Astrocyte of the spinal cord (primary cell): ENCODE measurements around the gene NPAS2.

Source experiments
- DNase-seq: peaks from one replicate; pipeline ENCODE4 v3.0.0; 2011; ENCODE audit warnings: low read depth, low spot score
- H3K4me3 ChIP-seq: 2 replicates; pipeline ENCODE4 v1.5.1; 2011; ENCODE audit warnings: low read depth, mild to moderate bottlenecking, low read length, moderate library complexity
- in situ Hi-C: cut with HindIII; loops from 2 replicates; pipeline ENCODE4 v1.10.0; 2017; ENCODE audit warnings: low sequenced_read_pairs
- TF ChIP-seq, protein P1 (sequence below): IDR thresholded peaks from 2 replicates; pipeline ENCODE4 v1.5.1; 2012; ENCODE audit warnings: low read depth, mild to moderate bottlenecking, low read length, inconsistent platforms

NPAS2 gene

DNA sequence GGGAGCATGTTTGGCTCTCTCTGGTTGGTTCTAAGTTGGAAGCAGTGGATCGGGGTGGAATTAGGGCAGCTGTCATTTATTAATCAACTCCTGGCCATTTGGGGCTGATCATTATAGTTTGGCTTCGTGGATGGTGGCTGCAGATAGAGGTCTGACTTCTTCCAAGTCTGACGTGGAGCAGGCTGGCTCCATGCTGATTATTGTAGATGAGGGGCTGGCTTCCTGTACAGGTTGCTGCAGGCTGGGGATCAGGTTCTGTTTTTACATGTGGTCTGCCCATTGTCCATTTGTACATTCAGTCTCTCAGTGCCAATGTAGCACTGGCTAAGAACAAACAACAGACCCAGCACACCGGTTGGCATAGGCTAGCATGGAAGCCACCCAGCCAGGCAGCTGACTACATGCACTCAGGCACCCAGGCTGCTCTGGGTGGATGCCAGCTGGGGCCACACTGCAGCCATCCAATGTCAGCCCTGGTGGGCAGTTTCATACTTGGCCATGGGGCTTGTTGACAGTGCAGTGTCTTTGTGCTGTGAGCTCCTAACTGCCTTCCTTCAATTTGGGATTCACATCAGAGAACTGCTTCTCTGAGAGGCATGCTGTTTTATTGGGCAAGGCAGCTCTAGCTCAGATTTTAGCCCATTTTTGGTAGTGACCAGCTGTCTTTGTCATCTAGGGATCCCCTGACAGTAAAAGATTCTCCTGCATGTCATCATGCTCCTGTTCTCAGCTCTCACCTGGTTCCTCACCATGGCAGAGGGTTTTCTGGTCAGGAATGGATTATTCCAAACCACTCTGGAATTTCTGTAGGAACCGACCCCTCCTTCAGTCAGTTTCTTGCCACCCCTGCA is 25.4 kb downstream of the NPAS2 start:
- in situ Hi-C loops: no loop called here
- no peak for DNase-seq
- H3K4me3 ChIP-seq: no peak overlapping the region
- TF ChIP-seq, protein P1, sequence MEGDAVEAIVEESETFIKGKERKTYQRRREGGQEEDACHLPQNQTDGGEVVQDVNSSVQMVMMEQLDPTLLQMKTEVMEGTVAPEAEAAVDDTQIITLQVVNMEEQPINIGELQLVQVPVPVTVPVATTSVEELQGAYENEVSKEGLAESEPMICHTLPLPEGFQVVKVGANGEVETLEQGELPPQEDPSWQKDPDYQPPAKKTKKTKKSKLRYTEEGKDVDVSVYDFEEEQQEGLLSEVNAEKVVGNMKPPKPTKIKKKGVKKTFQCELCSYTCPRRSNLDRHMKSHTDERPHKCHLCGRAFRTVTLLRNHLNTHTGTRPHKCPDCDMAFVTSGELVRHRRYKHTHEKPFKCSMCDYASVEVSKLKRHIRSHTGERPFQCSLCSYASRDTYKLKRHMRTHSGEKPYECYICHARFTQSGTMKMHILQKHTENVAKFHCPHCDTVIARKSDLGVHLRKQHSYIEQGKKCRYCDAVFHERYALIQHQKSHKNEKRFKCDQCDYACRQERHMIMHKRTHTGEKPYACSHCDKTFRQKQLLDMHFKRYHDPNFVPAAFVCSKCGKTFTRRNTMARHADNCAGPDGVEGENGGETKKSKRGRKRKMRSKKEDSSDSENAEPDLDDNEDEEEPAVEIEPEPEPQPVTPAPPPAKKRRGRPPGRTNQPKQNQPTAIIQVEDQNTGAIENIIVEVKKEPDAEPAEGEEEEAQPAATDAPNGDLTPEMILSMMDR: no peak

DNA sequence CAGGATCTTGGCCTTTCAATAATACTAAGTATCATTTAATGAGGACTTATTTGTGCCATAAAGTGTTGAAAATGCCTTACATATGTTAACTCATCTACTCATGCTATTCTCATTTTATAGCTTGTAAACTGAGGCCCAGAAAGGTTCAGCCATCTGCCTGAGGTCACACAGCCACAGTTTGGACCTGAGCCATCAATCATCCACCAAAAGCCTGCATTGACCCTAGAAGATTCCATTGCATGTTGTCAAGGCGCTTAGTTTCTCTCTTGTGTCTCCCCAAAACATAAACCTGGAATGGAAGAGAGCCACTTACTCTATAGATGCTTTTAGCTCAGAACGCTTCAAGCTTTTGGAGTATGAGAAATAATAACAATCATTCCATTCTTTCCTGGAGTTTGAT is 26.8 kb downstream of the NPAS2 start:
- TF ChIP-seq, protein P1: no peak
- DNase-seq: no peak
- H3K4me3 ChIP-seq: no peak overlapping the region
- in situ Hi-C loops: no loop called here

DNA sequence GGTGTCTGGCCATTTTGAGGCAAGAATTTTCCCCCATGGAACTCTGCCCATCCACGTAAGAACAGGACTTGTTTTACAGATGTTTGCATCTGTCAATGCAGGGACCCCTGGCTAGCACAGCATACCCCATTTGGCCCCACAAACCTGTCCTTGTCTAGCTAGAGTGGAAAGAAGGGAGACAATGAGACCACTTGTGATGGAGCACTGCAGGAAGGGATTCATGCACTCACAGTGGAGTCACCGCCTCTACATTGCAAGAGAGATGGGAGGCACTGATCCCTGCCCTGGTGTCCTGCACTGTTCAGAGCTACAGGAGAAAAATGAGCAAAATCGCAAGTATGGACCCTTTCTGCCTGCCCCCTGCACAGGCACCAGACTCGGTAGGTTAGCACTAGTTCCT is 32.5 kb downstream of the NPAS2 start:
- TF ChIP-seq, protein P1: no peak
- H3K4me3 ChIP-seq: no peak overlapping the region
- in situ Hi-C loops: no loop called here
- no peak for DNase-seq

DNA sequence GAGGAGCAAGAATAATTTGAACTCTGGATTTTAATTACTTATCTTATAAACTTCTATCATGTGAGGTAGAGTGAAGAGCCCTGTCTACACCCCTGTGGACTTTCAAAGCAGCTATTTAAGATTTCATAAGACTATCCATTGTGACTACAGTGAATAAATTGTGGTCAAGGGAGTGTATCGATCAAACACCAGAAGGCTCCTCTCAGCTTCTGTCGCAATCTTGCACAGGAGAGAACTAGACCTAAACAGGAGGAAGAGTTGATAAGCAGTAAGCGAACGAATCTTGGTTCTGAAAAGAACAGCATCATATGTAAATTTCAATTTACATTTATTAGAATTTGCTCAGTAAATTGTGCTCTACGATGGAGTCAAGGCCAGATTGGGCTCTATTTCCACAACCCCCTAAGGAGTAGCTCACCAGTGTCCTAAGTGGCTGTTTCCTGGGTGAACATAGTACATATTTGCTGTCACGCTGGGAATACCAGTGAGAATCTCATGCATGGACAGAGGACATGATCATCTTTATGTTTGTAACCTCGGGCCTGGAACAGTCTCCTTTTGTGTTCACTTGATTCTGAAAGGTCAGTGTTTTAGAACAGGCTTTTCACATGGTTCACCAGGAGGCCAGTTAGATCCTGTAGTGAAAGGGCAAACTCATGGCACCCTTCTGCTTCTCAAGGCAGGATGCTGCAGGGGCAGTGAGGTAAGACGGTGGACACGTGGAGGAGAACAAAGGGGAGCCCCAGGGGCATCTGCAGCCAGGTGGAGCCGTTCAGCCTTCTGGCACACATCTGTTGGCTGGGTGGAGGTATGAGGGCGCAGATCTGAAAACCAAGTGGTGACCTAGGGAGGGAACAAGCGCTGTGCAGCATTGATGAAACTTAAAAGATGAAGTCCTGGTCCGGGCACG is 33.3 kb downstream of the NPAS2 start:
- TF ChIP-seq, protein P1: no peak
- no peak for DNase-seq
- no peak overlapping the region for H3K4me3 ChIP-seq
- in situ Hi-C loops: no loop called here

DNA sequence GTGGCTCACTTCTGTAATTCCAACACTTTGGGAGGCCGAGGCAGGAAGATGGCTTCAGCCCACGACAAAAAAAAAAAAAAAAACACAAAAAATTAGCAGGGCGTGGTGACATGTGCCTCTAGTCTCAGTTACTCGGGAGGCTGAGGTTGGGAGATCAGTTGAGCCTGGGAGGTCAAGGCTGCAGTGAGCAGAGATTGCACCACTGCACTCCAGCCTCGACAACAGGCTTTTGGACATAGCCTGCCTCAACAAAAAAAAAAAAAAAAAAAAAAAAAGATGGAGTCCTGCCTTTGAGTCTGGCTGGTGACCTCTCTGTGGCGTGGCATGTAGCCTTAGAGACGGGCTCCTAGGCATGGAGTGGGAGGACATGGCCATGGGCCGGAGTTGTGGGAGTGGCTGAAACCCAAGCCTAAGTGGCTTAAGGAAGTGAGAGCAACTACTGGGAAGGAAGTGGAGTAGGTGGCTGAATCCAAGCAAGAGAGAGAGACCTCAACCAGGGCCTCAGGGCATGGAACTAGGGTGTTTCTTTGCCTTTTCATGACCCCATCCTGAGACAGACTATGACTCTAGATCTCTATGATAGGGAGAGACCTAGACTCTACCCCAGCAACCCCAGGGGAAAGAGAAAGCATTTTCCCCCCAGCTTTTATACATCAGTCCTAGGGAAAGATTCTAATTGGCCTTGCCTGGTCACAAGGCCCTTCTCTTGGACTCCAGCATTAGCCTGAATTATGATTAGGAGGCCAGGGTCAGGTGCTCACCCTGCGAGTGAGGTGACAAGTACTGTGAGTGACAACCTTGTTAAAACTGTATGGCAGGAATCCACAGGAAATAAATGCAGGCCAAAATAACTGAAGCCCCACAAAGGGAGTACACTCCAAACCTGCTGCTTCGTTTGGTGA is 34.2 kb downstream of the NPAS2 start:
- no peak for DNase-seq

More for the DNA sequence above, 34.2 kb downstream of the NPAS2 start:
- TF ChIP-seq, protein P1: no peak
- in situ Hi-C loops: no loop called here
- no peak overlapping the region for H3K4me3 ChIP-seq
